GM12874 (cell line): ENCODE results near the gene TBC1D10A.

Experiments
- CTCF ChIP-seq: IDR thresholded peaks from 2 replicates; pipeline ENCODE4 v1.5.1; 2011; ENCODE audit warnings: low read depth, mild to moderate bottlenecking, control low read depth, low read length, moderate library complexity; ENCODE audit not compliant: insufficient read depth

Gene TBC1D10A

DNA sequence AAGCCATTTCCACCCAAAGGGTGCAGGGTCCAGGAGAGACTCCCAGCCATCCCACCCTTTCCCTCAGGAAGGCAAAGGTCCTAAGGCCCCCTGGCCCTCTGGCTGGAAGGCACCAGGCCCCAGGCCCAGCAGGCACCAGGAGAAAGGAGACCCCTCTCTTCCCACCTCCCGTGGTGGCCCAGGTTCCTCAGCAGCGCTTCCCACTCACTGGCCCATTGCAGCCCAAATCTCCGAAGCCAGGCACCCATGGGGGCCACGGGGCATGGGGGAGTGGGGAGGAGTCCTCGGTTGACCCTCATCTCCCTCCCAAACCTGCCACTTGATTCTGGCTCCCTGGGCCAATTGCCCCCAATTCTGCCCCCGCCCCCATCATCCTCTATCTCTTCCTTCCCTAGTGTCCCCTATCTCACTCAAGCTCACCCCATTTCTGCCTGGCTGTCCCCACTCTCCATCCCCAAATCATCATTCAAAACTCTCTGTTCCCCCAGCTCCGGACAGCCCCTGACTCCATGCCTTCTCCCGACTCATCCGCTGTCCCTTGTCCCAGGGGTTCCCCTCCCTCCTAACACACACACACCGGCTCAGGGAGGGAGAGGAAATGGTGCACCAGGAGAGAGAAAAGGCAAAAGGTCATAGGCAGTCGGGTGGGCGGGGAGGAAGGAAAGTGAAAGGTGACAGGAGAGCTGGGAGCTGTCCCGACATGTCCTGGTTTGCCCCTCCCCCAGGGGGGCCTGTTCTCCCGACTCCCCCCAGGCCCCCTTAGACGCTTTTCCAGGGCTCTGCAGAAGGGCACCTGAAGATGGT, 81.4 kb downstream of the TBC1D10A start:
- no peak for TF ChIP-seq CTCF

DNA sequence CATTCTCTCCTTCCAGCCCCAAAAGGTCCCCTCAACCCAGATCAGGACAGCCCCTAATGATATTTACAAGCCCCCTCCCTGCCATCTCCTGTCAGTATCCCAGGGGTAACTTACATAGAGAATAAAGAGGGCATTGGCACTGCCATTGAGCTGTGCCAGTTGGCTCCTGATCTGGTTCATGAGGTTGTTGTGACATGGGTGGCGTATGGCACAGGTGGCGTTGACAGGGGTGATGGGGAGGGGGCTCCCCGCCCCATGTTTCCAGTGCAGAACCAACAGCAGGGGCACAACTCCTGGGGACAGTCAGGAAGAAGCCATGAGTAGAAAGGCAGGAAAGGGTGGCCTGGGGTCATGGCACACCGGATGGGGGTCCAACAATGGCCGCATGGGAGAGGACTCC, 82.1 kb downstream of the TBC1D10A start:
- TF ChIP-seq CTCF, result no peak

DNA sequence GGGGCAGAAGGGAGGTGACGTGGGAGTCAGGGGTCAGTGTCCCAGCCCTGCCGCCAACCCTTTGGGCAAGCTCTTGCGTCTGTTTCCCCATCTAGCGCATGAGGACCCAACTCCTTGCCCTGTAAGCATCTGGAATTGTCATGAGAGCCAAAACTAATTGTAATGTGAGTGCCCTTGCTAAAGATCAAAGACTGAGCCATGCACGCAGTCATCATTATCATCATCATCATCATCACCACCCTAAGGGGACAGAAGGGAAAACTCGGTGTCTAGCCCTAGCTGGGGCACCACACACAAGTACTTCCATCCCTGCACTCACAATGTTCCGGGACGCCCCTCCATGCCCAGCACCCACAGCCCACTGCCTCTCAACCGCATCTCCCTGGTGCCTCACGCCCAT, 82.7 kb downstream of the TBC1D10A start:
- TF ChIP-seq CTCF, result no peak

GRCh38 chr22:30243661-30244060, 83.1 kb downstream of the TBC1D10A start:
- no peak for TF ChIP-seq CTCF
